Upper lobe of right lung (tissue), 1 donor: ENCODE measurements around the gene SLC44A2. TPM values are rescaled to one million over a fixed set of nuclear protein-coding genes. Genes with fewer than 3 reads are reported as not detected.

Source experiments
- ATAC-seq: fragments of 200-7000 bp; cut with Tn5 transposase; one replicate; pipeline ENCODE4 v1.9.1; 2020; ENCODE audit warnings: mild to moderate bottlenecking, moderate library complexity
- DNase-seq: peaks from one replicate; pipeline ENCODE4 v3.0.0-alpha.2; 2020
- H3K27ac ChIP-seq: fragments of 200-600 bp; one replicate; pipeline ENCODE4 v1.8.0; 2022
- H3K27me3 ChIP-seq: fragments of 200-600 bp; one replicate; pipeline ENCODE4 v1.8.0; 2022; ENCODE audit warnings: mild to moderate bottlenecking
- H3K36me3 ChIP-seq: fragments of 200-600 bp; one replicate; pipeline ENCODE4 v1.8.0; 2022
- H3K4me1 ChIP-seq: fragments of 200-600 bp; one replicate; pipeline ENCODE4 v1.8.0; 2022
- H3K4me3 ChIP-seq: fragments of 200-600 bp; one replicate; pipeline ENCODE4 v1.8.0; 2022; ENCODE audit warnings: mild to moderate bottlenecking
- H3K9me3 ChIP-seq: fragments of 200-600 bp; one replicate; pipeline ENCODE4 v1.8.0; 2022
- CTCF ChIP-seq: fragments of 200-600 bp; IDR thresholded peaks from one replicate; pipeline ENCODE4 v1.8.0; 2022; ENCODE audit warnings: antibody characterized with exemption
- intact Hi-C: fragments of 100-400 bp; cut with DNase I; formaldehyde crosslinking; loops from one replicate; pipeline ENCODE4 v1.11.0; 2022
- total RNA-seq: library from RNA; stranded (reverse); fragmentation: NEBNext Ultra II Directional; extraction: Animal tissue kit (Norgen Biotek cat#: 25700); gene quantifications from one replicate; pipeline ENCODE4 v1.2.1, GENCODE V29; 2021
- donor health status: DM: no; HTN: yes; CAD: no; lungs with severe emphysema.

Gene SLC44A2
- total RNA-seq, 1 donor from 2014 or later: 293 TPM

GRCh38 chr19:10677751-10678150 is 52.4 kb downstream of the SLC44A2 start:
- intact Hi-C loops: no loop called here
- no peak for ATAC-seq
- Histone ChIP-seq H3K36me3 (peaks cover 90% of the 10 kb centered on the region), H3K27ac (no peak overlapping the region), H3K4me3 (no peak overlapping the region), H3K9me3 (no peaks in the 10 kb centered on the region), H3K4me1 (peaks cover 4% of the 10 kb centered on the region), H3K27me3 (no peaks in the 10 kb centered on the region)
- no peak for TF ChIP-seq CTCF
- DNase-seq: no peak

- Histone ChIP-seq H3K36me3 (peaks cover 90% of the 10 kb centered on the region), H3K9me3 (no peaks in the 10 kb centered on the region), H3K27ac (no peak overlapping the region), H3K27me3 (no peaks in the 10 kb centered on the region), H3K4me1 (no peaks in the 10 kb centered on the region), H3K4me3 (no peak overlapping the region)
- intact Hi-C loops: no loop called here
- DNase-seq (no peak), ATAC-seq (no peak)
- TF ChIP-seq CTCF: no peak
These were observed 53.5 kb downstream of the SLC44A2 start for GRCh38 chr19:10678813-10679212.

GRCh38 chr19:10679743-10680142 is 54.4 kb downstream of the SLC44A2 start:
- H3K4me1 ChIP-seq: no peaks in the 10 kb centered on the region
- no peak overlapping the region for H3K27ac ChIP-seq
- H3K36me3 ChIP-seq: peaks cover 96% of the 10 kb centered on the region
- no peaks in the 10 kb centered on the region for H3K9me3 ChIP-seq
- no peak overlapping the region for H3K4me3 ChIP-seq
- no peaks in the 10 kb centered on the region for H3K27me3 ChIP-seq
- intact Hi-C loops: no loop called here
- no peak for DNase-seq
- ATAC-seq: no peak
- TF ChIP-seq CTCF: no peak

GRCh38 chr19:10680545-10681135 is 55.3 kb downstream of the SLC44A2 start:
- Histone ChIP-seq H3K36me3 (peaks cover 98% of the 10 kb centered on the region), H3K27ac (no peak overlapping the region), H3K4me1 (no peaks in the 10 kb centered on the region), H3K27me3 (no peaks in the 10 kb centered on the region), H3K4me3 (no peak overlapping the region), H3K9me3 (no peaks in the 10 kb centered on the region)
- no peak for DNase-seq
- no peak for TF ChIP-seq CTCF
- ATAC-seq: no peak
- intact Hi-C loops: no loop called here

GRCh38 chr19:10681658-10682057 is 56.3 kb downstream of the SLC44A2 start:
- ATAC-seq: no peak
- intact Hi-C loops: no loop called here
- no peaks in the 10 kb centered on the region for H3K9me3 ChIP-seq
- no peak for TF ChIP-seq CTCF
- H3K4me1 ChIP-seq: no peaks in the 10 kb centered on the region
- no peak for DNase-seq
- no peaks in the 10 kb centered on the region for H3K27me3 ChIP-seq
- H3K36me3 ChIP-seq: peaks cover 100% of the 10 kb centered on the region
- no peak overlapping the region for H3K27ac ChIP-seq
- H3K4me3 ChIP-seq: no peak overlapping the region
